Measurements from ENCODE around the gene PAQR5.

PAQR5 gene

GRCh38 chr15:69450968-69451695 lies 152.4 kb downstream of the PAQR5 start:
- no peaks in the 10 kb centered on the region for H3K4me1 ChIP-seq (ENCODE audit: control insufficient read depth, insufficient read depth, low read length)
- peaks cover 63% of the 10 kb centered on the region for H3K36me3 ChIP-seq (ENCODE audit: control insufficient read depth, insufficient read depth, low read length)
- H3K4me3 ChIP-seq (ENCODE audit: low read depth, low read length): peak overlapping the region; percentile 98; the same call in 1 of the 2 replicates
- H3K9me3 ChIP-seq (ENCODE audit: control insufficient read depth, insufficient read depth, low read depth, low read length): no peaks in the 10 kb centered on the region
- no peak overlapping the region for H3K27ac ChIP-seq (ENCODE audit: low read depth, low read length)
- no peaks in the 10 kb centered on the region for H3K27me3 ChIP-seq (ENCODE audit: control insufficient read depth, insufficient read depth, low read length)
- no peak overlapping the region for H3K9ac ChIP-seq (ENCODE audit: low read length)

DNA sequence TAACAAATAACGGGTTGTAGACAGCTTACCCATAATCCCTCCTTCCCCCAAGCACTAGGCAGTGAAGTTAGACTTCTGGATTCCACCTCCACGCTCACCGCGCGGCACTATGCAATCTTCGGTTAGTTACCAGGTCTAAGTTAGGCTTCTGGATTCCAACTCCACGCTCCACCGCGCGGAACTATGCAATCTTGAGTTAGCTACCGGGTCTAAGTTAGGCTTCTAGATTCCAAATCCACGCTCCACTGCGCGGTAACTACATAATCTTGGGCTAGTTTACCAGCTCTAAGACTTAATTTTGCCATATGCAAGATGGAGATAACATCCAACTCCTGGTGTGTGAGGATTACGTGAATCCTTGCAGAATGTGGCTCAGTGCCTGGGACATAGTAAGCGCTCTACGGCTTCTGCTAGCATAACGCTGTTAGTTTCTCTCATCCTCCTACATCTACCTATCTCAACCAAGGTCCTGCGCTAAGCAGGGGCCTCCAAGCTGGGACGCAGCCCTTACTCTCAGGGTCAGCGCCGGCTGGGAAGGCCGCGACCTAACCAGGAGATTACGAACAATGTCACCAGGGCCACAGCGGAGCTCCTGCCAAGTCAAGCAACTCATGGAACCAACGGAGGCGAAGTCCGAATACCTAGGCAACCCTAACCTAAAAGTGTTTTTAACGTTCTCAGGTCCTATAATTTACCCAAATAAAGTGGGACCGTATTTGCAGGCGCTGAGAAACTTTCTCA lies 153.4 kb downstream of the PAQR5 start:
- H3K4me3 ChIP-seq (ENCODE audit: low read depth, low read length): peak overlapping the region; percentile 98
- peak overlapping the region; percentile 96 for H3K9ac ChIP-seq (ENCODE audit: low read length)
- H3K27ac ChIP-seq (ENCODE audit: low read depth, low read length): peak overlapping the region; percentile 92; the same call in 1 of the 2 replicates
- H3K27me3 ChIP-seq (ENCODE audit: control insufficient read depth, insufficient read depth, low read length): no peaks in the 10 kb centered on the region
- H3K36me3 ChIP-seq (ENCODE audit: control insufficient read depth, insufficient read depth, low read length): peaks cover 62% of the 10 kb centered on the region
- no peaks in the 10 kb centered on the region for H3K4me1 ChIP-seq (ENCODE audit: control insufficient read depth, insufficient read depth, low read length)
- no peaks in the 10 kb centered on the region for H3K9me3 ChIP-seq (ENCODE audit: control insufficient read depth, insufficient read depth, low read depth, low read length)

DNA sequence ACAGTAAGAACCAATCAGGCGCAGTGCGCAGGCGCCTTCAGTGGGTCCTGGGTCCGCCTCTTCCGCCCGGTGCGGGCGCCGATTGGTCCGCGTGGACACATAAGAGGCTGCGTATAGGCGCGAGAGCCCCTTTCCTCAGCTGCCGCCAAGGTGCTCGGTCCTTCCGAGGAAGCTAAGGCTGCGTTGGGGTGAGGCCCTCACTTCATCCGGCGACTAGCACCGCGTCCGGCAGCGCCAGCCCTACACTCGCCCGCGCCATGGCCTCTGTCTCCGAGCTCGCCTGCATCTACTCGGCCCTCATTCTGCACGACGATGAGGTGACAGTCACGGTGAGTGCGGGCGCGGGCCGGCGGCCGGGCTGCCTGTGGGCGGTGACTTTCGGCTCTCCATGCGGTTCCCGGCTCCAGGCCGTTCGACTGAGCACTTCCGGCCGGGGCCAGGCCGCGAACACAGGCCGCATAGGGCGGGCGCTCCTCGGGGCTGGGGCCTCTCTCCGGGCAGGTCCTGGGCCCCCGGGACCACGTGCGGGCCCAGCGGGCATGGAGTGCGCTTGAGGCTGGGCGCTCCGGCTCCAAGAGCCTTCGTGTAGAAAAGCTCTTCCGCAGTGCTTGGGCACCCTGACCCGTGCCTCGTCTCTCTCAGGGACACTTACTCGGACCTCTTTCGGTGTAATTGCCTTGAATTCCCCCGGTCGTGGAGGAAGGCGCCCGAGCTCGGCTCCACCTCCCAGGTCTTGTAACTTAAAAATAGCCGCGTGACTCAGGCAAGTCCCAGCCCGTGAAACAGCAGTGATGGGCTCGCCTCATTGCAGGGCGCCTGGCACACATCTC lies 154.2 kb downstream of the PAQR5 start, which contains the start of gene RPLP1:
Gene RPLP1 (plus strand): TSS at position 127 of the 830 bp plus-strand sequence. CDS start 131 bp downstream, at position 258.
- no peaks in the 10 kb centered on the region for H3K4me1 ChIP-seq (ENCODE audit: control insufficient read depth, insufficient read depth, low read length)
- H3K4me3 ChIP-seq (ENCODE audit: low read depth, low read length): peak within 1 kb of the TSS; percentile 98
- H3K9me3 ChIP-seq (ENCODE audit: control insufficient read depth, insufficient read depth, low read depth, low read length): no peaks in the 10 kb centered on the region
- peak within 1 kb of the TSS; percentile 92 for H3K27ac ChIP-seq (ENCODE audit: low read depth, low read length)
- H3K27me3 ChIP-seq (ENCODE audit: control insufficient read depth, insufficient read depth, low read length): no peaks in the 10 kb centered on the region
- peaks cover 57% of the 10 kb centered on the region for H3K36me3 ChIP-seq (ENCODE audit: control insufficient read depth, insufficient read depth, low read length)
- peak within 1 kb of the TSS; percentile 96 for H3K9ac ChIP-seq (ENCODE audit: low read length)

- no peaks in the 10 kb centered on the region for H3K9me3 ChIP-seq (ENCODE audit: control insufficient read depth, insufficient read depth, low read depth, low read length)
- no peaks in the 10 kb centered on the region for H3K27me3 ChIP-seq (ENCODE audit: control insufficient read depth, insufficient read depth, low read length)
- peak overlapping the region; percentile 9 for H3K9ac ChIP-seq (ENCODE audit: low read length)
- peaks cover 42% of the 10 kb centered on the region for H3K36me3 ChIP-seq (ENCODE audit: control insufficient read depth, insufficient read depth, low read length)
- peak overlapping the region; percentile 98 for H3K4me3 ChIP-seq (ENCODE audit: low read depth, low read length)
- no peak overlapping the region for H3K27ac ChIP-seq (ENCODE audit: low read depth, low read length)
- H3K4me1 ChIP-seq (ENCODE audit: control insufficient read depth, insufficient read depth, low read length): no peaks in the 10 kb centered on the region
These were observed 156.2 kb downstream of the PAQR5 start for GRCh38 chr15:69454953-69455352.

DNA sequence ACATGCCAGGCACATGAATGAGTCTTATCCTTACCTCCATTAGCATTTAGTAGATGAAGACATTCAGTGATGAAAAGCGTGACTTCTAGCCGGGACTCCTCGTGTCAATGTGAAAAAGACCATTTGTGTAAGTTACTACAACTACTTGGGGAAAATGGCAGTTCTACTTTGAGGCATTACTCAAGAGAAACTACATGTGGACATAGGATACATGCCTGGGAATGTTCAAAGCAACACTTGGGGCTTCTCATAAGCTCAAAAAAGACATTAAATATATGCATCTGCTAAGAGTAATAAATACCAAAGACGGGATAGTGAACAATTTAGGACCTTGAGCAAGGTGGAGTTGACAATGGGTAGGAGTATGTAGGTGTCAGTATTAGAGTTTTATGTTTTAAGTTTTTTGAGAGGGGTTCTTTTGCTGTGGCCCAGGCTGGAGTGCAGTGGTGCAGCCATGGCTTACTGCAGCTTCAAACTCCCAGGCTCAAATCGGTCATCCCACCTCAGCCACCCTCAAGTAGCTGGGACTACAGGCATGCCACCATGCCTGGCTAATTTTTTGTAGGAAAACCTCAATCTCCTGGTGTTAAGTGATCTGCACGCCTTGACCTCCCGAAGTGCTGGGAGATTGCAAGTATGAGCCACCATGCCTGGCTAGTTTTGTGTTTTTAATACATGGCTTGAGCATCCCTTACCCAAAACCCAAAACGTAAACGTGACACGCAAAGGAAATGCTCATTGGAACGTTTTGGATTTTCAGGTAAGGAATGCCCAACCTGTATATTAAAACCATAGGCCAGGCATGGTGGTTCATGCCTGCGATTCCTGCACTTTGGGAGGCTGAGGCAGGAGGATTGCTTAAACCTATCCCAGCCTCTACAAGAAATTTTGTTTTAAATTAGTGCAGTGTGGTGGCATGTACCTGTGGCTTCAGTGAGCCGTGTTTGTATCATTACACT lies 157.8 kb downstream of the PAQR5 start:
- peaks cover 42% of the 10 kb centered on the region for H3K36me3 ChIP-seq (ENCODE audit: control insufficient read depth, insufficient read depth, low read length)
- no peak overlapping the region for H3K9ac ChIP-seq (ENCODE audit: low read length)

More for the DNA sequence above, 157.8 kb downstream of the PAQR5 start:
- no peaks in the 10 kb centered on the region for H3K4me1 ChIP-seq (ENCODE audit: control insufficient read depth, insufficient read depth, low read length)
- no peak overlapping the region for H3K4me3 ChIP-seq (ENCODE audit: low read depth, low read length)
- H3K27me3 ChIP-seq (ENCODE audit: control insufficient read depth, insufficient read depth, low read length): no peaks in the 10 kb centered on the region
- no peaks in the 10 kb centered on the region for H3K9me3 ChIP-seq (ENCODE audit: control insufficient read depth, insufficient read depth, low read depth, low read length)
- H3K27ac ChIP-seq (ENCODE audit: low read depth, low read length): no peak overlapping the region

All from HUES6 (cell line).